ENCODE results near the gene SNX2.
"Not testable (repeated sequence)": the region's sequence is repeated elsewhere in the genome, so short reads cannot be mapped to it uniquely, and the experiment has no call there.

Gene SNX2

GRCh38 chr5:122756264-122756911, 18.5 kb upstream of the SNX2 start:
- DNase-seq (ENCODE audit: insufficient read length, low spot score) = peak; percentile 15
- no peak for TF ChIP-seq POLR2A (IDR thresholded peaks at IDR 0.05; ENCODE audit: low read depth, low read length)
- FAIRE-seq = peak; percentile 93

- no peak for TF ChIP-seq POLR2A (IDR thresholded peaks at IDR 0.05; ENCODE audit: low read depth, low read length)
- no peak for DNase-seq (ENCODE audit: insufficient read length, low spot score)
- FAIRE-seq = no peak
These were observed 17.6 kb upstream of the SNX2 start for GRCh38 chr5:122757285-122757684.

- no peak for TF ChIP-seq POLR2A (IDR thresholded peaks at IDR 0.05; ENCODE audit: low read depth, low read length)
- FAIRE-seq (no peak), DNase-seq (ENCODE audit: insufficient read length, low spot score) (no peak)
These were observed 15.4 kb upstream of the SNX2 start for GRCh38 chr5:122759241-122760070.

GRCh38 chr5:122760236-122760635, 14.6 kb upstream of the SNX2 start:
- TF ChIP-seq POLR2A (IDR thresholded peaks at IDR 0.05; ENCODE audit: low read depth, low read length) = no peak
- no peak for FAIRE-seq
- no peak for DNase-seq (ENCODE audit: insufficient read length, low spot score)

GRCh38 chr5:122761115-122761514, 13.8 kb upstream of the SNX2 start:
- DNase-seq (ENCODE audit: insufficient read length, low spot score) = no peak
- no peak for TF ChIP-seq POLR2A (IDR thresholded peaks at IDR 0.05; ENCODE audit: low read depth, low read length)
- no peak for FAIRE-seq

- not testable (repeated sequence) for DNase-seq (ENCODE audit: insufficient read length, low spot score); FAIRE-seq
These were observed 13.0 kb upstream of the SNX2 start for GRCh38 chr5:122761896-122762295.

- no peak for FAIRE-seq
- no peak for TF ChIP-seq POLR2A (IDR thresholded peaks at IDR 0.05; ENCODE audit: low read depth, low read length)
- DNase-seq (ENCODE audit: insufficient read length, low spot score) = no peak
These were observed 8.8 kb upstream of the SNX2 start for GRCh38 chr5:122766130-122766529.

- FAIRE-seq (no peak), DNase-seq (ENCODE audit: insufficient read length, low spot score) (no peak)
- TF ChIP-seq POLR2A (IDR thresholded peaks at IDR 0.05; ENCODE audit: low read depth, low read length) = no peak
These were observed 4.4 kb upstream of the SNX2 start for GRCh38 chr5:122770477-122770876.

- no peak for TF ChIP-seq POLR2A (IDR thresholded peaks at IDR 0.05; ENCODE audit: low read depth, low read length)
- DNase-seq (ENCODE audit: insufficient read length, low spot score) (no peak), FAIRE-seq (no peak)
These were observed 2.4 kb upstream of the SNX2 start for GRCh38 chr5:122772446-122772845.

- FAIRE-seq (no peak), DNase-seq (ENCODE audit: insufficient read length, low spot score) (no peak)
- TF ChIP-seq POLR2A (IDR thresholded peaks at IDR 0.05; ENCODE audit: low read depth, low read length) = no peak
These were observed 1.3 kb upstream of the SNX2 start for GRCh38 chr5:122773619-122774018.

- FAIRE-seq (no peak), DNase-seq (ENCODE audit: insufficient read length, low spot score) (no peak)
- TF ChIP-seq POLR2A (IDR thresholded peaks at IDR 0.05; ENCODE audit: low read depth, low read length) = no peak
These were observed 390 bp upstream of the SNX2 start for GRCh38 chr5:122774519-122774860.

- peak; percentile 3 for DNase-seq (ENCODE audit: insufficient read length, low spot score)
- no peak for FAIRE-seq
- TF ChIP-seq POLR2A (IDR thresholded peaks at IDR 0.05; ENCODE audit: low read depth, low read length) = no peak
These were observed 966 bp downstream of the SNX2 start for GRCh38 chr5:122775550-122776542.

GRCh38 chr5:122778157-122778556, 3.3 kb downstream of the SNX2 start:
- DNase-seq (ENCODE audit: insufficient read length, low spot score) = no peak
- TF ChIP-seq POLR2A (IDR thresholded peaks at IDR 0.05; ENCODE audit: low read depth, low read length) = no peak
- no peak for FAIRE-seq

GRCh38 chr5:122779451-122779850, 4.6 kb downstream of the SNX2 start:
- no peak for DNase-seq (ENCODE audit: insufficient read length, low spot score)
- TF ChIP-seq POLR2A (IDR thresholded peaks at IDR 0.05; ENCODE audit: low read depth, low read length) = no peak
- FAIRE-seq = no peak

Measured in H54 (cell line).